LHCN-M2 (cell line): ENCODE measurements around the gene AATK. TPM values are rescaled to one million over a fixed set of nuclear protein-coding genes. Genes with fewer than 3 reads are reported as not detected.

Experiments
- DNase-seq: peaks from one replicate; pipeline ENCODE4 v3.0.0-alpha.2; 2012; ENCODE audit warnings: low read depth
- total RNA-seq: library from RNA; depleted of rRNA; stranded (reverse); fragments of >200 nt; gene quantifications from 2 replicates; pipeline ENCODE4 v1.2.3, GENCODE V29; 2014; rRNA removed

AATK gene
- total RNA-seq, 1 experiment from 2014 or later, result 0.23 TPM

DNA sequence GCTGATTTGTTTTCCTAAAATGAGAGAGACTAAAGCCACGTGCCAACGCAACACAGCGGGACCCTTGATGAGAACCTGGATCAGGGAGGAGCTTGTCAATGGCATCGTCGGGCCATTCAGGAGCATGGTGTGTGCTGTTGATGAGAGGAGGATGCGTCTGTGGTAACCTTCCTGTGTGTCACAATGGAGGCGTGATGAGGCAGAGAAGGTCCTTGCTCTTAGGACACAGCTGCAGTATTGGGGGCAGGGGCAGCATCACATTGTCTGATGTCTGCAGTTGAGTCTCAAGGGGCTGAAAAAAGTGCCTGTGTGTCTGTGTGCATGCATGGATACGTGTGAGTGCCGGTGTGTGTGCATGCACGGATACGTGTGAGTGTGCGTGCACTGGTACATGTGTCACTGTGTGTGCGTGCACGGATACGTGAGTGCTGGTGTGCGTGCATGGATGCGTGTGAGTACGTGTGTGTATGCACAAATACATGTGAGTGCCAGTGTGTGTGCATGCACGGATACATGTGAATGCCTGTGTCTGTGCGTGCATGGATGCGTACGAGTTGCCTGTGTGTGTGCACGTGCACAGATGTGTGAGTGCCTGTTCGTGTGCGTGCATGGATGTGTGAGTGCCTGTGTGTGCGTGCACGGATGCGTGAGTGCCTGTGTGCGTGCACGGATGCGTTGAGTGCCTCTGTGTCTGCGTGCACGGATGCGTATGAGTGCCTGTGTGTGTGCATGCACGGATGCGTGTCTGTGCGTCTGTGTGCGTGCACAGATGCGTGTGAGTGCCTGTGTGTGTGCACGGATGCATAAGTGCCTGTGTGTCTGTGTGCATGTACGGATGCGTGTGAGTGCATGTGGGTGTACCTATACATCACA, 91.8 kb downstream of the AATK start:
- no peak for DNase-seq

DNA sequence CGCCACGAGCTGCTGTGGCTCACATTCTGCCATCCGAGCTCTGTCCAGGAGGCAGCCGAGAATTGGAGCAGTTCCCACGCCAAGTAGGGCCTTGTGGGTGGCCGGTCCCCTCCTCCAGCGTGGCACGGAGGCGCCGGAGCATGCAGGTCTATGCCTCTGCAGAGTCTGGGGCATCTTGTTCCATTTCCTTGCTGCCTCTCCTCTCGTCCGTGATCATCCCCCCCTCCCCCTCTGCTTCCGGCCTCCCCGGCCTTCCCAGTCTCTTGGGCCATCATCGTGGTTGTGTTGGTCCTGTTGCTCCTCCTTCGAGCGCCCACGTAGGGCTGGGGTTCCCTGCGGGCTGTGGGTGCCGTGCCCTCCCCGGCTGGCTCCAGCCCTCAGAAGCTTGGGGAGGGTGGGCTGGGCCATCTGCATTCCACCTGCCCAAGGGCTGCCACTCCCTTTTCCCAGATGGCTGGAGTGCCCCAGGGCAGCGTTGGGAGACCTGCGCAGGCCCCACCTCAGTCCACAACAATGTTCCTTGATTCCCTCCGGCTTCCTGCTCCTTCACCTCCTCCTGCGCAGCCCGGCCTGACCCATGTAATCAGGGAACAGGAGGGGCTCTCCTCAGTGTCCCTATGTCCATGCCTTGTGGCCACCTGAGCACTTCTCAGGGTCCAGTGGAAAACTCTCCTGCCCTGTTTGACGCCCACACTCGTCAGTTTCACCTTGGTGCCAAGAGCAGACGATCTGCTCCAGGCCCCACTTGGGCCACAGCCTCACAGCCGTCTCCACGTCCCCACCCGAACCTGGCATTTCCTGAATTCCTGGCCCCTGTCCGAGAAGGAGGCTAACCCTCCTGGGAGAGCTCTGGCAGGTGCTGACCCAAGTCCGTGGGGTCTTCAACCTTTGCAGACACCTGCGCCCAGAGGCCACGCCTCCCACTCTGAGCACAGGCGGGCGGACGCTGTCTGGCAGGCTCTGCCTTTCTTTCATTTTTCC, 94.0 kb downstream of the AATK start:
- no peak for DNase-seq

DNA sequence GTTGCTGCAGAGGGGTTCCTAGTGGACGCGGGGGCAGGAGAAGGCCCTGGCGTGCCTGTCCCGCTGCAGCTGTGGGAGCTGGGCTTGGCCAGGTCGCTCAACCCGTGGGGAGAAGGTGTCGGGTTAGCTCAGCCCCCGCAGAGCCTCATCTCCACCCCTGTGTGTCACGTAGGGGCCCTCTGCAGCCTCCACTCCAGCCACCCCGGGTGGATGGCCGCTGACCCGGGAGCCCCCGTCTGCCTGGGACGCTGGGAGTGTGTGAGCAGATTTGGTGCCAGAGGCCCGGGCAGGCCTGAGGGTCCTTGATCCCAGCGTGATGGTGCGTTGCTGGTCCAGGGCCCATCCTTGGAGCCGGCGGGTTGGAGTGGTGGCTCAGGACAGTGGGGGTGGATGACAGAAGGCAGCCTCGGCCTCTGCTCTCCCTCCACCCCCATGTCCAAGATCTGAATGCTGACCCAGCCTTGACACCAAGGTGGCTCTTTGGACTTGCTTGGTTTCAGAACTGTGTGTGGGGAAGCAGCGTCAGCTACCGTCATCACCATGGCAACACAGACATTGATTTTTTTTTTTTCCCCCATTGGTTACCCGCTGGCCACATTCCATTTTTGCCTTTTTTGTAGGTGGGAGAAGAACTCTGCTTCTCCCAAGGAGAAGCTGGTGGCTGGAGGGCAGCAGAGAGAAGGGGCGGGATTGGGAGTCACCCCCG, 95.3 kb downstream of the AATK start:
- no peak for DNase-seq

DNA sequence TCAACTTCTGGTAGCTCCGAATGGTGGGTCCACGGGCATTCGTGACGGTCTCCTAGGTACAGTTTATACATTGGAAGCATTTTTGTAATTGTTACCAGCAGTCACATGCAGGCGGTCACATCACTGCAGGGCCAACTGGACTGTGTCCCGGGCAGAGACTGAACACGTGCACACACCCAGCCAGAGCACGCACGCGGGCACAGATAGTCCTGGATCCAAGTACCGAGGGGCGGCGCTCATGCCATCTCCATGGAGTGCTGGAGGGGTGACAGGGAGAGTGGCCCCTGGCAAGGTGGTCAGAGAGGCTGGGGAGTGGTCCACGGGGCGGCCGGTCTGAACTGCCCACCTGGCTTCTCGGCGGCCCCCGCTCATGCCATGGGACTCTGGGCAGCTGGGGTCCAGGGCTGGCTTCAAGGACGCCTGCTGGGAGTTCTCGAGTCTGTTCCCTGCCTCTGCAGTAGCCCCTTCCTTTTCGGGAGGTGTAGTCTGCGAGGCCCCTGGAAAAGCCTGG, 96.8 kb downstream of the AATK start:
- no peak for DNase-seq

DNA sequence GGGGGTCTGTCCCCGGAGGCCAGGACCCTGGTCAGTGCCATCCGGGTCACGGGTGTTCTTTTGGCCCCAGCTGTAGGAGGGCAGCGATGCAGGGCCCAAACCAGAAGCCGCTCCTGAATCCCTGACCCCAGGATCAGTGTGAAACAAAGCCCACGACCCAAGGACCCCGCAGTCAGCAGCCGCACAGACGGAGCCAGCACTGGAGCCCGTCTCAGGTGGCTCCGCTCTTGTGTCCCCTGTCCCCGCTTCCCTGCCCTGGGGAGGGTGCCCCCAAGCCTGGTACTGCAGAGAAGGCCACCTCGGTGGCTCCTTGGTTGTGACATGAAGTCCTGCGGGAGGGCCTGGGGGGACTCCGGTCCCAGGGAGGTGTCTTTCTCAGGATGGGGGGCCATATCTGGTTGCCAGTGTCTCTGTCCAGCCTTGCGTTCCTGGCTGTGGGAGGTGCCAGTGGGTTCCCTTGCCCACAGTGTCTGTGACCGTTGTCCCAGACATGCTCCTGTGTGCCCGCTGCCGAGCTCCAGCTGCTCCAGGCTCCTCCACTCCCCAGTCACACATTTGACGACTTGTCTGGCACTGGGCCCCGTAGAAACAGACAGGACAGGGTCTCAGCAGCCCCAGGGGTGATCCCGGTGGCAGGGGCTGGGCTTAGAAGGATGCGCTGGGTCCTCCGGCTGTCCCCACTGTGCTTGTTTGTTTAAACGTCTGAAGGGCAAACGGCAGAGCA, 97.4 kb downstream of the AATK start:
- DNase-seq, result no peak

DNA sequence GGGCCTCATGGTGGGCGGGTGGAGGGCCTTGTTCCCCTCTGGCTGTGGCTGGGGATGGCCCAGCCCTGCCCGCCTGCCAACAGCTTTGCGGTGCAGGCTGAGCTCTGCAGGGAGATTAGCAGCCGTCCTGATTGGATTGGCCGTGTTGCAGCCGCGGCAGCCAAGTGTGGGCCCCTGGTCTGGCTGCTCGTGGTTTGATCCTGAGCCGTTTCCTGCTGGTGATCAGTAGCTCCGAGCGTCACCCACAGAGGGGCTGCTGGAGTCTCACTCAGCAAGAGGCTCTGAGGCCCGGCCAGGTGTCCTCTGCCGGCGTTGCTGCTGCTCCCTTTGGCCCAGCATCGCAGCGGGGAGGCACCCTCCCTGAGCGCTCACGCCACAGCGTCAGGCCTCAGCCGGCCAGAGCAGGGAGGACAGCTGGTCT, 98.6 kb downstream of the AATK start:
- no peak for DNase-seq

Other genes with a start within 250 kb of the AATK start
- 14.9 and 16.9 TPM in 2 replicates for gene CHMP6, start 174.4 kb downstream of the AATK start, total RNA-seq
- gene BAIAP2, start 131.1 kb downstream of the AATK start, total RNA-seq, result 15.2 and 22.0 TPM in 2 replicates
- gene PVALEF, start 714 bp downstream of the AATK start, total RNA-seq, result not detected in 2 replicates
- 16.4 and 18.6 TPM in 2 replicates for gene CEP131, start 56.7 kb upstream of the AATK start, total RNA-seq
- gene TEPSIN, start 72.8 kb upstream of the AATK start, total RNA-seq, result 27.7 and 30.0 TPM in 2 replicates
- 39.9 and 47.0 TPM in 2 replicates for gene NDUFAF8, start 73.1 kb upstream of the AATK start, total RNA-seq
- 81.5 and 86.4 TPM in 2 replicates for gene SLC38A10, start 129.1 kb upstream of the AATK start, total RNA-seq
- 4.9 and 6.6 TPM in 2 replicates for gene BAHCC1, start 229.2 kb upstream of the AATK start, total RNA-seq